WI38 (cell line): ENCODE measurements around the gene ZSCAN22.
"Not testable (repeated sequence)": the region's sequence is repeated elsewhere in the genome, so short reads cannot be mapped to it uniquely, and the experiment has no call there.

ENCODE experiments used
- H3K4me3 ChIP-seq: 2 replicates; pipeline ENCODE4 v1.5.1; 2011; ENCODE audit warnings: low read depth, mild to moderate bottlenecking, control low read depth, low read length
- TF ChIP-seq, protein P1 (sequence below): IDR thresholded peaks from 2 replicates; pipeline ENCODE4 v1.5.1; 2012; ENCODE audit warnings: low read depth, mild to moderate bottlenecking, control low read depth, low read length

The ZSCAN22 gene

DNA sequence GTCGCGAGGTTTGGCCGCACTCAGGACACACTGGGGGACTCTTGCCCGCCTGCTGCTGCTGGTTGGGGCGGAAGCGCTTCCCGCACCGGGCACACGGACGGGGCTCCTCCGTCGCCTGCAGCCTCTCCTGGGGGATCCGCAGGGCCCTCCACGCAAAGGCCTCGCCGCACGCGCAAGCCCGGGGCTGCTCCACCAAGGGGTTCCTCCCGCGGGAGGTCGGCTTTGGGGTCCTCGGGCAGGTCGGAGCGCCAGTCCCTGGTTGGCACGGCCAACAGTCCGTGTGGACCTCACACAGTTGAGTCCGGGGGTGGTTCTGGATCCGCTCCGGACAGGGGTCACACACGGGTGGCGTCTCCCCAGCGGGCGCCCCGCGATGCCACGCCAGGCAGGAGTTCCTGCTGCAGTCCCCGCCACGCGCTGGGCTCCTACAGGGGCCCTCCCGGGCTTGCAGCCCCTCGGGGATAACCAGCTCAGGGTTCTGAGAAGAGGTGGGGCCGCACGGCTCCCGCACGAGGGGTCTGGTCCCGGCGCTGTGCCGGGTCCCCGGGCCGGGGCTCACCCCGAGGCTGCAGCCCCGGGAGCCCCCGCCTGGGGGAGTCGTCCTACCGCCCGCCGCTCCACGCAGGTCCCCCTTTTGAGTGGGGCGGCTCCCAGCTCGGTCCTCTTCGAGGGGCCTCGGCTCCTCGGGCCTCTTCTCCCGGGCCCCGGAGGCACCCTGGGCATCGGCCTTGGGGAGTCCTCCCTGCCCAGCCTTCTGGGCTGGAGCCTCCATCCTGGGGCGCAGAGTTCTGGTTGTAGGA is 42.0 kb downstream of the ZSCAN22 start:
- TF ChIP-seq, protein P1, sequence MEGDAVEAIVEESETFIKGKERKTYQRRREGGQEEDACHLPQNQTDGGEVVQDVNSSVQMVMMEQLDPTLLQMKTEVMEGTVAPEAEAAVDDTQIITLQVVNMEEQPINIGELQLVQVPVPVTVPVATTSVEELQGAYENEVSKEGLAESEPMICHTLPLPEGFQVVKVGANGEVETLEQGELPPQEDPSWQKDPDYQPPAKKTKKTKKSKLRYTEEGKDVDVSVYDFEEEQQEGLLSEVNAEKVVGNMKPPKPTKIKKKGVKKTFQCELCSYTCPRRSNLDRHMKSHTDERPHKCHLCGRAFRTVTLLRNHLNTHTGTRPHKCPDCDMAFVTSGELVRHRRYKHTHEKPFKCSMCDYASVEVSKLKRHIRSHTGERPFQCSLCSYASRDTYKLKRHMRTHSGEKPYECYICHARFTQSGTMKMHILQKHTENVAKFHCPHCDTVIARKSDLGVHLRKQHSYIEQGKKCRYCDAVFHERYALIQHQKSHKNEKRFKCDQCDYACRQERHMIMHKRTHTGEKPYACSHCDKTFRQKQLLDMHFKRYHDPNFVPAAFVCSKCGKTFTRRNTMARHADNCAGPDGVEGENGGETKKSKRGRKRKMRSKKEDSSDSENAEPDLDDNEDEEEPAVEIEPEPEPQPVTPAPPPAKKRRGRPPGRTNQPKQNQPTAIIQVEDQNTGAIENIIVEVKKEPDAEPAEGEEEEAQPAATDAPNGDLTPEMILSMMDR = no peak
- H3K4me3 ChIP-seq = no peak overlapping the region

DNA sequence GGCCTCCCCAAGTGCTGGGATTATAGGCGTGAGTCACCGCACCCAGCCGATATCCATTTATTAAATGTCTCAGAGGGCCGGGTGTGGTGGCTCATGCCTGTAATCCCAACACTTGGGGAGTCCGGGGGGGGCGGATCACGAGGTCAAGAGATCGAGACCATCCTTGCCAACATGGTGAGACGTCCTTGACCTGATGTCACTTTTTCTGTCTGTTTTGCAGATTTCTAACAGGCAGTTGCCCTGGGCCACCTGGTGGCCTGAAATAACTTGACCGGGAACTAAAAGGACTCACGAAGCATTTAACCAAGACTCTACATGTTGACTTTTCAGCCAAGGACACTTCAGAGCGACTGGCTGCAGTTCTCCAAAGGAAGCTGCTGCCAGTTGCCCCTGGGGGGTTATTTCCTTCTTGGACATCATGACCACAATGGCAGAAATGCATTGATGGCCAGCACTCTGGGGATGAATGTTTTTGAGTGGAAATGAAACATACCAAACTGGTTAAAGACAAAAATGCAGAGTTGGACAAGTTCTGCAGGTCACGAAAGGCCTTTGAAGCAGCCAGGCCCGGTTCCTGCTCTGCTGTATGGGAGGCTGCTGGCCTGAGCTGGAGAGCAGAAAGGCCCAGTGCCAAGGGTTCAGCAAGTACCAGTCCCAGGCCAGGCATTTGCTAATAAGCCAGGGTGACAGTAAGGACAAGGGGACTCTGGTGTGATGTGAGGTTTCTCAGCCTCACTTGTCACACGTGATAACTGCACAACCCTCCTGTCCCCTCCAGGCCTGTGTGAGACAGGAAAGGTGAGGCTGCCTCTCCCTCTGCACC is 45.7 kb downstream of the ZSCAN22 start:
- TF ChIP-seq, protein P1 = no peak

DNA sequence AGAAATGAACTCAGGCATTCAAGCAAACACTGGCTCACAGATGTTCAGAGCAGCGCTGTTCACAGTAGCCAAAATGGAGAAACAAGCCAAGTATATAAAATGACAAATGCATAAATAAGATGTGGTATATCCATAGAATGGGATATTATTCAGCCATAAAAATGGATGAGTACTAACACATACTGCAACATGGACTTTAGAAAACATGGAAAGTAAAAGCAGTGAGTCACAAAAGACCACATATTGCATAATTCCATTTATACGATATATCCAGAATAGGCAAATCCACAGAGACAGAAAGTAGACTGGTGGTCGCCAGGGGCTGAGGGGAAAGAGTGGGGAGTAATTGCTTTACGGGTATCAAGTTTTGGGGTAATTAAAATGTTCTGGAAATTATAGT is 47.4 kb downstream of the ZSCAN22 start:
- TF ChIP-seq, protein P1 = no peak
- no peak overlapping the region for H3K4me3 ChIP-seq

More for the DNA sequence above, 45.7 kb downstream of the ZSCAN22 start:
- H3K4me3 ChIP-seq = no peak overlapping the region

DNA sequence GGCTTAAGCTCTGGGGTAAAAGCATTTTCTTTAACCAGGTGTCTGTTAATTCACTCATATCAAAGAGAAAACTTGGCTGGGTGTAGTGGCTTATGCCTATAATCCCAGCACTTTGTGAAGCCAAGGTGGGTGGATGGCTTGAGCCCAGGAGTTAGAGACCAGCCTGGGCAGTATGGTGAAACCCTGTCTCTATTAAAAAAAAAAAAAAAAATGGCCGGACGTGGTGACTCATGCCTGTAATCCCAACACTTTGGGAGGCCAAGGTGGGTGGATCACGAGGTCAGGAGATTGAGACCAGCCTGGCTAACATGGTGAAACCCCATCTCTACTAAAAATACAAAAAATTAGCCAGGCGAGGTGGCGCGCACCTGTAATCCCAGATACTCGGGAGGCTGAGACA is 49.9 kb downstream of the ZSCAN22 start:
- not testable (repeated sequence) for H3K4me3 ChIP-seq

DNA sequence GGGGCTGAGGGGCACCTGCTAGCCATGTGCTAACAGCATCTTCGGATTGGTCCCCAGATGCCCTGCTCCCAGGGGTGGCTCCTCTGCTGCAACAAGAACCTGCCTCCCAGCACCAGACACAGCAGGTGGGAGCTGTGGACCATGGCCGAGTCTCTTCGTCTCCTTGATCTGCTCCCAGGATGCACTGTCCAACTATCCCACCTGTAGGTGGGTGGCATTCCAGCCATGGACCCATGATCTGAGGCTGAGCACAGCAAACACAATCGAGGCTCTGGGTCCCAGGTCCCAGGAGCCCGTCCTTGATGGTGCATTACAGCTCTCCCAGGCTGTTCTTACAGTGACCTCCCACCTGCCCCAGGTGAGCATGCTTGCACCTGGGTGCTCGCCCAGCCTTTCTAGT is 52.5 kb downstream of the ZSCAN22 start:
- TF ChIP-seq, protein P1 = no peak
- no peak overlapping the region for H3K4me3 ChIP-seq

DNA sequence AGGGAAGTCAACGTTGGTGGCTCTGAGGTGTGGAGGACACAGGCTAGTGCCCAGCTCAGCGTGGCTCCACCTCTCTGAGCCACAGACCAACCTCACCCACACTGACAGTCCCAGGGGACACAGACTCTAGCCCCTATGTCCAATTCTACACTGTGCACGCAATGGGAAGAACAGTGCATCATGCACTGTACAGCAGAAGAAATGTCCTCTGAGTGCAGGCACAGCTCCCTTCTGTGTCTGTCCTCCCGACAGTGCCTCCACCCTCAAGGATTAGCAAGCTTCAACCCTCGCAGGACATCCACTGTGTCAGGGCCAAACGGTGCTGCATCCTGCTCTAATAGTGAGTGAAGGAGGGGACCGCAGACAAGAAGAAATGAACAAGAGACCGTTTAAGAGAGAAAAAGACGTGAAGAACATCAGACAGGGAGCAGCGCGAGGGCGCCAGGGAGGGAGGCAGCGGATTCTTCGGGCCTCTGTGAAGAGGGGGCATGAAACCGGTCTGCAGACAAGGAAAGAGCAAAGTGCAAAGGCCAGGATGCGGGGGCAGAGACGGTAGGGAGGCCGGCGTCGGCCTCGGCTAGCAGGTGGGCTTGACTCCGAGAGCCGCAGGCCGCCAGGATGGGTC is 53.4 kb downstream of the ZSCAN22 start:
- H3K4me3 ChIP-seq = peak overlapping the region; percentile 78
- TF ChIP-seq, protein P1 = no peak

DNA sequence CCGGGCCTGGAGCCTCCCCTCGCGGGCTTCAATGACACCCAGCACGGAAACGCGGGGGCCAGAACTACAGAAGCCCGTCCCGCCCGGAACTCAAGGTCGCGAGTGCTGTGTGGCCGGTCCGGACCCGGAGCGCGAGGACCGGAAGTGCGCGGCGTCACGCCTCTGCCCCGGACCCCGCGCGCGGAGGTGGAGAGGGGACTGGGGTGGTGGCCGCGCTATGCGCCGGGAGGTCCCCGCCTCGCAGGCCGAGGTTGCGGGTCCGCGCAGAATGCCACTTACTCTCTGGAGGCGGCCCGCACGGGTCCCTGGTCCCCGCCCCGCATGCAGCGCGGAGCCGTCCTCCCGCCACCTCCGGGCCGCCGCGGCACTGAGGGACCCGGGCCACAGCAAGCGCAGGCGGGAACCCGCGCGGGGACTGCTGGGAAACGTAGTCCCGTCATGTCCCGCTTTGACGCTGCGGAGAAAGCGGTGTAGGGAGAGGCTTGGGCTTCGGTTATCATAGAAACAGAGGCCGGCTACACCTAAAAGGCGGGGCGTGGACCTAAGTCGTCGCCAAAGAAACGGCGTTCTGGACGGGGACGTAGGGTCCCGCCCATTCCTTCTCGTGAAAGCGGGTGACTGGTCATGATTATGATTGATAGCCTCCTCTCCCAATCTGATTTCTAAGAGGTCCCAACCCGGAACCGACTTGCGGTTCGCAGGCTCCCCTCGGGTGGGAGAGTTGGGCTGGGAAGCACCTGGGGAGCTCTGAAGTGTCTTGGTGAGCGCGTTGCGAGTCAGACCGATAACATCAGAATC is 54.1 kb downstream of the ZSCAN22 start, which contains the start of gene ZNF837:
ZNF837 (minus strand) TSS at position 369 of the 798 bp plus-strand sequence. CDS start 11,698 bp downstream, outside the sequence.
- H3K4me3 ChIP-seq = peak within 1 kb of the TSS; percentile 78
- TF ChIP-seq, protein P1 = no peak
